GM12801 (cell line): ENCODE results near the gene CCDC106.

Experiments used
- CTCF ChIP-seq: IDR thresholded peaks from one replicate; pipeline ENCODE4 v1.5.1; 2011; ENCODE audit warnings: control low read depth; ENCODE audit not compliant: insufficient read length; ENCODE audit errors: extremely low read depth

The CCDC106 gene

GRCh38 chr19:55615543-55616394, 32.2 kb upstream of the CCDC106 start:
- TF ChIP-seq CTCF = no peak

GRCh38 chr19:55616395-55616875, 31.6 kb upstream of the CCDC106 start:
- TF ChIP-seq CTCF = no peak

- no peak for TF ChIP-seq CTCF
These were observed 30.6 kb upstream of the CCDC106 start for GRCh38 chr19:55617426-55617825.

GRCh38 chr19:55618426-55618825, 29.6 kb upstream of the CCDC106 start:
- TF ChIP-seq CTCF = no peak

GRCh38 chr19:55619286-55619685, 28.7 kb upstream of the CCDC106 start:
- TF ChIP-seq CTCF = no peak

GRCh38 chr19:55620410-55621204, 27.4 kb upstream of the CCDC106 start:
- no peak for TF ChIP-seq CTCF

GRCh38 chr19:55621205-55621672, 26.8 kb upstream of the CCDC106 start:
- TF ChIP-seq CTCF = no peak
